ENCODE data around the gene DHRS4L2. TPM values are rescaled to one million over a fixed set of nuclear protein-coding genes. Genes with fewer than 3 reads are reported as not detected.

DHRS4L2 gene
- total and polyA plus RNA-seq, 10 of the 15 experiments (the other 5 are each of a cell fraction or from before 2014, with no cell fraction given) = 2.8 to 49.3 (median 21.8) TPM

GRCh38 chr14:24051789-24052655 lies 63.3 kb downstream of the DHRS4L2 start, which contains the start of gene CARMIL3:
TSS of gene CARMIL3 (plus strand) at chr14:24052009. CDS start at chr14:24052154, 145 bp downstream.
- ATAC-seq (peak; percentile 93), FAIRE-seq (no peak), DNase-seq (ENCODE audit: low read depth, low spot score) (no peak)
- WGBS (ENCODE audit: insufficient coverage, insufficient replicate concordance, low lambda C conversion rate, missing lambda C conversion rate) = 2% methylated on average over 77 of the region's 92 CpGs
- intact Hi-C loops (cut with micrococcal nuclease; ENCODE audit: unreplicated experiment) (loop anchor here (2.0 kb wide), 1 partner anchor 37 kb away; no protein-coding TSS in a partner anchor), in situ Hi-C loops (cut with MboI) (no loop called here)
- Histone ChIP-seq H3K4me2 (ENCODE audit: control insufficient read depth, insufficient read depth) (peak within 1 kb of the TSS; percentile 99), H3K36me3 (ENCODE audit: control insufficient read depth in 2 of 2, insufficient read depth in 2 of 2, low read length in 1 of 2) (no peaks in the 10 kb centered on the region), H3K27ac (ENCODE audit: control insufficient read depth, insufficient read depth) (peak within 1 kb of the TSS; percentile 31; the same call in 1 of the 2 replicates), H3K4me1 (ENCODE audit: control insufficient read depth, insufficient read depth, low read length) (peaks cover 23% of the 10 kb centered on the region), H3K4me3 (peak within 1 kb of the TSS; percentile 74), H3K9ac (ENCODE audit: control insufficient read depth, insufficient read depth, low read length) (peak within 1 kb of the TSS; percentile 77), H4K20me1 (ENCODE audit: control insufficient read depth, insufficient read depth) (no peaks in the 10 kb centered on the region), H2AFZ (ENCODE audit: control insufficient read depth, low read depth, low read length) (peak within 1 kb of the TSS; percentile 82), H3K27me3 (replicated peaks in 1 of 2; ENCODE audit: control insufficient read depth in 2 of 2, insufficient read depth in 2 of 2, low read length in 1 of 2) (peaks cover 0 to 3% of the 10 kb centered on the region in 2 experiments; a peak in 1 of 4 replicates), H3K79me2 (ENCODE audit: control insufficient read depth, insufficient read depth, low read length) (no peaks in the 10 kb centered on the region), H3K9me3 (replicated peaks; ENCODE audit: control insufficient read depth, insufficient read depth, low read length) (no peaks in the 10 kb centered on the region)
- CTCF ChIA-PET = interaction anchor here (0.6 to 1.4 kb wide), 9 partner anchors 10 to 380 kb away, joined by 3 to 11 read pairs (median 3); partner anchors contain the start of gene IRF9
- RAD21 ChIA-PET (ENCODE audit: unreplicated experiment) = interaction anchor here (0.5 to 2.1 kb wide), 6 partner anchors 9 to 745 kb away, joined by 3 to 9 read pairs (median 5); partner anchors contain the start of genes BCL2L2, DCAF11 and NRL
- POLR2A ChIA-PET = interaction anchor here (0.6 to 1.2 kb wide), 9 partner anchors 23 to 74 kb away, joined by 3 to 6 read pairs (median 3); no protein-coding TSS in a partner anchor
- BruUV-seq (replicated peaks) = no TSS peak
- SMC1A ChIA-PET (ENCODE audit: uncharacterized antibody, unreplicated experiment) = interaction anchor here (0.8 to 1.8 kb wide), 3 partner anchors 9 to 57 kb away, joined by 3 to 5 read pairs (median 4); no protein-coding TSS in a partner anchor
- TF ChIP-seq BHLHE40 (IDR thresholded peaks at IDR 0.05; ENCODE audit: borderline replicate concordance in 1 of 2, low read depth in 2 of 2, low read length in 1 of 2) (peak in 1 of 2 experiments; percentile 56; a peak in 2 of 4 replicates), ZNF207 (IDR thresholded peaks at IDR 0.05; ENCODE audit: borderline replicate concordance) (peak; percentile 37; the same call in 1 of the 2 replicates), SIN3A (IDR thresholded peaks at IDR 0.05; ENCODE audit: low read depth, low read length) (peak; percentile 81; the same call in 1 of the 2 replicates), ESRRA (IDR thresholded peaks at IDR 0.05; ENCODE audit: low read length) (no peak), MXI1 (IDR thresholded peaks at IDR 0.05; ENCODE audit: low read depth, low read length) (peak; percentile 42; the same call in 1 of the 2 replicates), MTA3 (IDR thresholded peaks at IDR 0.05; ENCODE audit: borderline replicate concordance, low read length) (no peak), POLR2A (IDR thresholded peaks at IDR 0.05; ENCODE audit: low read depth, low read length) (peak; percentile 50; the same call in 1 of the 2 replicates), ZNF687 (IDR thresholded peaks at IDR 0.05) (peak; percentile 46), MEF2B (IDR thresholded peaks at IDR 0.05; ENCODE audit: partially characterized antibody, poor library complexity, severe bottlenecking) (no peak), CEBPZ (IDR thresholded peaks at IDR 0.05; ENCODE audit: low read depth, low read length) (no peak), NKRF (conservative IDR thresholded peaks at IDR 0.05) (peak; percentile 39; the same call in 1 of the 2 replicates), CBX5 (IDR thresholded peaks at IDR 0.05; ENCODE audit: low read depth) (no peak)
